K562 (cell line): ENCODE data around the gene ALG1. TPM values are rescaled to one million over a fixed set of nuclear protein-coding genes. Genes with fewer than 3 reads are reported as not detected.

ENCODE experiments used
- ATAC-seq: fragments of 200-7000 bp; cut with Tn5 transposase; 3 replicates; pipeline ENCODE4 v1.9.1; 2020; ENCODE audit warnings: moderate library complexity
- BruUV-seq: library from RNA; stranded (reverse); fragments of 400-500 nt; replicated peaks from 2 replicates; lab custom pipeline; 2021; lab: Mats Ljungman, UMichigan
- CTCF ChIA-PET: fragments of 300-600 bp; formaldehyde crosslinking; extraction: SDS; loops from one replicate; lab custom pipeline; 2021; ENCODE audit warnings: low intra/inter-chr PET ratio; lab: Yijun Ruan, JAX
- POLR2A ChIA-PET: fragments of 300-600, 350-650 bp; sonication (Branson Sonifier 250); formaldehyde crosslinking; extraction: SDS; loops from one replicate; lab custom pipeline; 2021; ENCODE audit warnings: antibody characterized with exemption, inconsistent platforms; lab: Yijun Ruan, JAX
- DNase-seq, 4 experiments: peaks; one replicate each; pipeline versions ENCODE4 v3.0.0 to v3.0.0-alpha.2; 2011 to 2018; ENCODE audit warnings: low spot score in 3 of 4, mixed read lengths in 3 of 4; ENCODE audit errors: extremely low read depth in 1 of 4
- FAIRE-seq: peaks from 2 replicates; lab custom pipeline; 2011; peaks lifted over from hg19 to GRCh38; lab: Jason Lieb, UNC
- H2AFZ ChIP-seq: 2 replicates; pipeline ENCODE4 v1.6.0; 2011; ENCODE audit warnings: low read depth, low read length, control low read depth, inconsistent platforms
- H3K27ac ChIP-seq: fragments of 200-600 bp; 3 replicates; pipeline ENCODE4 v1.8.0; 2011; ENCODE audit warnings: low read depth, mild to moderate bottlenecking, control low read depth, inconsistent platforms, low read length, moderate library complexity, mixed read lengths; ENCODE audit errors: extremely low read depth
- H3K27me3 ChIP-seq, 2 experiments: fragments of 300-600 bp in 1 of 2; 2 replicates in 1 of 2; 3 replicates in 1 of 2; pipeline versions ENCODE4 v1.6.0 to v1.8.0; 2011; ENCODE audit warnings: inconsistent platforms in 2 of 2, low read length in 2 of 2, mild to moderate bottlenecking in 1 of 2, mixed read lengths in 1 of 2, moderate library complexity in 1 of 2; ENCODE audit not compliant: control insufficient read depth in 2 of 2, insufficient read depth in 2 of 2
- H3K36me3 ChIP-seq: fragments of 300-600 bp; 3 replicates; pipeline ENCODE4 v1.8.0; 2011; ENCODE audit warnings: mild to moderate bottlenecking, low read length, inconsistent platforms; ENCODE audit not compliant: control insufficient read depth, insufficient read depth
- H3K4me1 ChIP-seq, 2 experiments: fragments of 200-600 bp in 1 of 2; replicated peaks in 1 of 2; 2 replicates in 1 of 2; 3 replicates in 1 of 2; pipeline versions ENCODE4 v1.5.1 to v1.8.0; 2011; ENCODE audit warnings: inconsistent platforms in 2 of 2, low read length in 2 of 2, mild to moderate bottlenecking in 1 of 2, mixed read lengths in 1 of 2, moderate library complexity in 1 of 2; ENCODE audit not compliant: control insufficient read depth in 2 of 2, insufficient read depth in 2 of 2
- H3K4me2 ChIP-seq: 2 replicates; pipeline ENCODE4 v1.6.1; 2011; ENCODE audit warnings: low read length, control low read depth, inconsistent platforms, mixed read lengths; ENCODE audit not compliant: insufficient read depth
- H3K4me3 ChIP-seq: fragments of 200-600 bp; sonication (generic), shearing (Covaris generic); 2 replicates; pipeline ENCODE4 v1.5.1; 2016; ENCODE audit warnings: control low read depth, inconsistent platforms
- H3K79me2 ChIP-seq: fragments of 200-600 bp; 3 replicates; pipeline ENCODE4 v1.8.0; 2011; ENCODE audit warnings: low read length, inconsistent platforms; ENCODE audit not compliant: control insufficient read depth, insufficient read depth
- H3K9ac ChIP-seq, 2 experiments: 2 replicates each; pipeline versions ENCODE4 v1.6.0 to v1.6.1; 2011; ENCODE audit warnings: low read depth in 2 of 2, low read length in 2 of 2, control low read depth in 1 of 2, inconsistent platforms in 1 of 2, mild to moderate bottlenecking in 1 of 2, mixed read lengths in 1 of 2; ENCODE audit not compliant: insufficient read depth in 1 of 2
- H3K9me1 ChIP-seq: one replicate; pipeline ENCODE4 v1.6.0; 2011; ENCODE audit warnings: inconsistent platforms, mild to moderate bottlenecking, low read length, moderate library complexity; ENCODE audit not compliant: control insufficient read depth, insufficient read depth
- H3K9me3 ChIP-seq: replicated peaks from 2 replicates; pipeline ENCODE4 v1.5.1; 2011; ENCODE audit warnings: low read depth, low read length, inconsistent platforms; ENCODE audit not compliant: control insufficient read depth, insufficient read depth
- H4K20me1 ChIP-seq: replicated peaks from 2 replicates; pipeline ENCODE4 v1.6.1; 2011; ENCODE audit warnings: low read length, inconsistent platforms, mixed read lengths; ENCODE audit not compliant: control insufficient read depth, insufficient read depth
- CBFA2T3 ChIP-seq: fragments of 450-650 bp; IDR thresholded peaks from 2 replicates; pipeline ENCODE4 v1.6.1; 2017
- CHD2 ChIP-seq: IDR thresholded peaks from 2 replicates; pipeline ENCODE4 v1.6.1; 2011; ENCODE audit warnings: low read depth, low read length
- ETS1 ChIP-seq: conservative IDR thresholded peaks from 2 replicates; pipeline ENCODE4 v1.6.1; 2011; ENCODE audit warnings: low read depth, mild to moderate bottlenecking, low read length; ENCODE audit not compliant: control insufficient read depth
- ETV6 ChIP-seq, 3 experiments: fragments of 150-350 bp in 1 of 3; sonication (generic) in 1 of 3; formaldehyde crosslinking in 1 of 3; IDR thresholded peaks; 2 replicates each; pipeline versions ENCODE4 v1.6.1 to v1.8.0; 2014 to 2022; ENCODE audit warnings: borderline replicate concordance in 2 of 3, low read depth in 2 of 3, antibody characterized with exemption in 1 of 3, low read length in 1 of 3, mild to moderate bottlenecking in 1 of 3, missing genetic modification reagents in 1 of 3
- IRF9 ChIP-seq: fragments of 450-650 bp; IDR thresholded peaks from 2 replicates; pipeline ENCODE4 v1.6.1; 2016; ENCODE audit warnings: missing biosample characterization, missing genetic modification characterization
- NONO ChIP-seq, 2 experiments: fragments of 200-400 bp in 1 of 2; fragments of 450-650 bp in 1 of 2; formaldehyde crosslinking in 1 of 2; IDR thresholded peaks; 2 replicates each; pipeline ENCODE4 v1.6.1; 2017; ENCODE audit warnings: low read depth in 2 of 2, mild to moderate bottlenecking in 2 of 2, moderate library complexity in 2 of 2, low read length in 1 of 2
- NR3C1 ChIP-seq: sonication (generic); formaldehyde crosslinking; IDR thresholded peaks from 2 replicates; pipeline ENCODE4 v1.8.1; 2022; ENCODE audit warnings: missing genetic modification reagents
- POLR2H ChIP-seq: IDR thresholded peaks from 2 replicates; pipeline ENCODE4 v1.6.1; 2016; ENCODE audit warnings: missing genetic modification characterization, low read depth, mild to moderate bottlenecking, control low read depth, missing compliant biosample characterization, moderate library complexity
- TBP ChIP-seq: optimal IDR thresholded peaks from 2 replicates; pipeline ENCODE3; 2011; ENCODE audit warnings: low read depth, low read length, improper control_type of control experiment
- ZBTB1 ChIP-seq: sonication (generic); formaldehyde crosslinking; IDR thresholded peaks from 2 replicates; pipeline ENCODE4 v1.8.1; 2023; ENCODE audit warnings: missing genetic modification reagents, low read depth, mild to moderate bottlenecking, borderline replicate concordance
- WGBS: fragments of 100-300 bp; shearing (Covaris generic); methylation state at CpG from one replicate; pipeline ENCODE4 v1.1.6; 2016; ENCODE audit warnings: low coverage, mixed read lengths; ENCODE audit not compliant: insufficient coverage; ENCODE audit errors: missing lambda C conversion rate; 5-methylcytosine and 5-hydroxymethylcytosine counted together
- in situ Hi-C: fragments of 300-500 bp; cut with MboI; formaldehyde crosslinking; loops from 4 replicates; pipeline ENCODE4 v1.15.0; 2018; ENCODE audit warnings: inconsistent platforms, mixed read lengths
- intact Hi-C: fragments of 100-400 bp; cut with micrococcal nuclease; formaldehyde crosslinking; loops from 2 replicates; pipeline ENCODE4 v1.14.2; 2022
- polyA plus RNA-seq, 8 experiments: library from polyadenylated mRNA; depleted of rRNA in 4 of 8; stranded (reverse) in 5 of 8; unstranded in 3 of 8; fragments of >200 nt; fragmentation: Nextera tagmentation in 2 of 8; fragmentation: Illumina TruSeq in 1 of 8; extraction: Ambion mirVana in 2 of 8; extraction: Trizol in 1 of 8; gene quantifications; 2 replicates each; pipeline versions ENCODE4 v1.2.1 to v1.2.3, GENCODE V29; 2011 to 2014; ENCODE audit warnings: inconsistent platforms in 1 of 8, missing spikeins in 1 of 8
- total RNA-seq, 7 experiments: library from RNA; depleted of rRNA in 6 of 7; stranded (reverse); fragments of >200 nt in 6 of 7; fragmentation: Illumina TruSeq in 2 of 7; extraction: Trizol in 2 of 7; gene quantifications; 2 replicates each; pipeline versions ENCODE4 v1.2.1 to v1.2.3, GENCODE V29; 2011 to 2021; ENCODE audit warnings: low replicate concordance in 1 of 7

The ALG1 gene
- total and polyA plus RNA-seq, 9 of the 15 experiments (the other 6 are each of a cell fraction or from before 2014, with no cell fraction given), result 1.1 to 26.4 (median 18.3) TPM

- no peak overlapping the region for H3K27ac ChIP-seq
- CTCF ChIA-PET, result no interaction called here
- POLR2A ChIA-PET, result interaction anchor here (0.8 kb wide), 1 partner anchor 66 kb away, joined by 3 read pairs; no protein-coding TSS in a partner anchor
- H4K20me1 ChIP-seq, result no peaks in the 10 kb centered on the region
- ATAC-seq, result no peak
- peak; percentile 78 for FAIRE-seq
- in situ Hi-C loops, result no loop called here
- no peaks in the 10 kb centered on the region for H3K36me3 ChIP-seq
- TF ChIP-seq TBP (no peak), CBFA2T3 (0 out of 2 replicates have a peak, but pooled peaks have one; percentile 17)
- peak overlapping the region; percentile 88 for H3K4me2 ChIP-seq
- 7% methylated on average over 11 of the region's 12 CpGs for WGBS
- TSS peak; percentile 61 for BruUV-seq
- DNase-seq, result peak in 1 of 4 experiments; percentile 31
- no peaks in the 10 kb centered on the region for H3K9me3 ChIP-seq
- peak overlapping the region; percentile 98 for H2AFZ ChIP-seq
- H3K9ac ChIP-seq, result peak overlapping the region; percentile 65 to 92
- peaks cover 0 to 1% of the 10 kb centered on the region in 2 experiments; a peak in 1 of 5 replicates for H3K27me3 ChIP-seq
- peaks cover 21 to 23% of the 10 kb centered on the region in 2 experiments; a peak in 4 of 5 replicates for H3K4me1 ChIP-seq
- intact Hi-C loops, result no loop called here
- peak overlapping the region; percentile 97 for H3K4me3 ChIP-seq
- no peaks in the 10 kb centered on the region for H3K79me2 ChIP-seq
- no peaks in the 10 kb centered on the region for H3K9me1 ChIP-seq
Observed at GRCh38 chr16:5032748-5033167, 38.9 kb upstream of the ALG1 start.

- ChIA-PET CTCF (no interaction called here), POLR2A (interaction anchor here (0.7 to 2.0 kb wide), 7 partner anchors 7 to 136 kb away, joined by 3 to 10 read pairs (median 4); no protein-coding TSS in a partner anchor)
- Histone ChIP-seq H3K36me3 (no peaks in the 10 kb centered on the region), H4K20me1 (no peaks in the 10 kb centered on the region), H3K4me2 (peak within 1 kb of the TSS; percentile 88), H3K79me2 (no peaks in the 10 kb centered on the region), H3K9me1 (no peaks in the 10 kb centered on the region), H2AFZ (peak within 1 kb of the TSS; percentile 98), H3K27me3 (peaks cover 0 to 3% of the 10 kb centered on the region in 2 experiments; a peak in 1 of 5 replicates), H3K9ac (peak within 1 kb of the TSS; percentile 65 to 92), H3K9me3 (no peaks in the 10 kb centered on the region), H3K27ac (peak within 1 kb of the TSS; percentile 61), H3K4me3 (peak within 1 kb of the TSS; percentile 97), H3K4me1 (peaks cover 21 to 23% of the 10 kb centered on the region in 2 experiments; a peak in 4 of 5 replicates)
- intact Hi-C loops, result no loop called here
- FAIRE-seq, result peak; percentile 90
- WGBS, result under 1% methylated on average over 94 of the region's 104 CpGs
- BruUV-seq, result no TSS peak
- in situ Hi-C loops, result no loop called here
- peak; percentile 91 to 92 (median 92) for DNase-seq
- peak; percentile 94 for ATAC-seq
- TF ChIP-seq POLR2H (tag), result no peak
- no peak for TF ChIP-seq NR3C1 (CRISPR knock-in tag)
- no peak; the same call in 1 of the 2 replicates for TF ChIP-seq ZBTB1 (CRISPR knock-in tag)
- TF ChIP-seq ETV6 (IDR thresholded peaks at IDR 0.05; ENCODE audit: borderline replicate concordance in 1 of 2, low read depth in 2 of 2, low read length in 1 of 2), result peak in 1 of 2 experiments; percentile 37; a peak in 1 of 4 replicates
- TF ChIP-seq ETV6 (CRISPR knock-in tag; IDR thresholded peaks at IDR 0.05; ENCODE audit: borderline replicate concordance), result no peak
- peak; percentile 97 for TF ChIP-seq ETS1
- TF ChIP-seq CHD2, result no peak
- TF ChIP-seq NONO (IDR thresholded peaks at IDR 0.05; ENCODE audit: low read depth in 2 of 2, low read length in 1 of 2), result peak in 1 of 2 experiments; percentile 23; a peak in 1 of 4 replicates
- no peak for TF ChIP-seq IRF9 (tag)
Observed at GRCh38 chr16:5033256-5034166, 38.1 kb upstream of the ALG1 start, which contains the start of gene NAGPA. Gene NAGPA, minus strand, starts transcription at chr16:5033935. Its CDS starts 21 bp downstream, at chr16:5033914.
